ENCODE results near the gene GNG7. TPM values are rescaled to one million over a fixed set of nuclear protein-coding genes. Genes with fewer than 3 reads are reported as not detected.

Gene GNG7
- polyA plus RNA-seq, 1 experiment: 0.22 TPM

DNA sequence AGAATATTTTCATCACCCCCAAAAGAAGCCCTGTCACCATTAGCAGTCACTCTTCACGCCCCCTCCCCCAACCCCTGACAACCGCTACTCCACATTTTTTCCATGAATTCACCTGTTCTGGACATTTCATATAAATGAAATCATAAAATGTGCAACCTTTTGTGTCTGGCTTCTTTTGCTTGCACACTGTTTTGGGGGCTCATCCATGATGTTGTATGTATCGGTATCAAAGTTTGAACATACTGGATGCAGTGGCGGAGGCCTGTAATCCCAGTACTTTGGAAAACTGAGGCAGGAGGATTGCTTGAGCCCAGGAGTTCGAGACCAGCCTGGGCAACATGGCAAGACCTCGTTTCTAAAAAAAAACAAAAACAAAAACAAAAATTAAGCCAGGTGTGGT lies 219.4 kb downstream of the GNG7 start:
- ChIA-PET POLR2A (no interaction called here), CTCF (no interaction called here)
- TF ChIP-seq, protein P1, sequence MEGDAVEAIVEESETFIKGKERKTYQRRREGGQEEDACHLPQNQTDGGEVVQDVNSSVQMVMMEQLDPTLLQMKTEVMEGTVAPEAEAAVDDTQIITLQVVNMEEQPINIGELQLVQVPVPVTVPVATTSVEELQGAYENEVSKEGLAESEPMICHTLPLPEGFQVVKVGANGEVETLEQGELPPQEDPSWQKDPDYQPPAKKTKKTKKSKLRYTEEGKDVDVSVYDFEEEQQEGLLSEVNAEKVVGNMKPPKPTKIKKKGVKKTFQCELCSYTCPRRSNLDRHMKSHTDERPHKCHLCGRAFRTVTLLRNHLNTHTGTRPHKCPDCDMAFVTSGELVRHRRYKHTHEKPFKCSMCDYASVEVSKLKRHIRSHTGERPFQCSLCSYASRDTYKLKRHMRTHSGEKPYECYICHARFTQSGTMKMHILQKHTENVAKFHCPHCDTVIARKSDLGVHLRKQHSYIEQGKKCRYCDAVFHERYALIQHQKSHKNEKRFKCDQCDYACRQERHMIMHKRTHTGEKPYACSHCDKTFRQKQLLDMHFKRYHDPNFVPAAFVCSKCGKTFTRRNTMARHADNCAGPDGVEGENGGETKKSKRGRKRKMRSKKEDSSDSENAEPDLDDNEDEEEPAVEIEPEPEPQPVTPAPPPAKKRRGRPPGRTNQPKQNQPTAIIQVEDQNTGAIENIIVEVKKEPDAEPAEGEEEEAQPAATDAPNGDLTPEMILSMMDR (IDR thresholded peaks at IDR 0.05; ENCODE audit: insufficient read depth, low read depth, low read length): no peak
- Histone ChIP-seq H3K4me3 (ENCODE audit: low read depth, low read length) (no peak overlapping the region), H3K36me3 (ENCODE audit: control insufficient read depth, insufficient read depth, low read length) (0 out of 2 replicates have a peak, but pooled peaks cover 2% of the 10 kb centered on the region), H3K27me3 (ENCODE audit: control insufficient read depth, insufficient read depth, low read length) (no peaks in the 10 kb centered on the region)
- DNase-seq (ENCODE audit: low read depth): no peak

DNA sequence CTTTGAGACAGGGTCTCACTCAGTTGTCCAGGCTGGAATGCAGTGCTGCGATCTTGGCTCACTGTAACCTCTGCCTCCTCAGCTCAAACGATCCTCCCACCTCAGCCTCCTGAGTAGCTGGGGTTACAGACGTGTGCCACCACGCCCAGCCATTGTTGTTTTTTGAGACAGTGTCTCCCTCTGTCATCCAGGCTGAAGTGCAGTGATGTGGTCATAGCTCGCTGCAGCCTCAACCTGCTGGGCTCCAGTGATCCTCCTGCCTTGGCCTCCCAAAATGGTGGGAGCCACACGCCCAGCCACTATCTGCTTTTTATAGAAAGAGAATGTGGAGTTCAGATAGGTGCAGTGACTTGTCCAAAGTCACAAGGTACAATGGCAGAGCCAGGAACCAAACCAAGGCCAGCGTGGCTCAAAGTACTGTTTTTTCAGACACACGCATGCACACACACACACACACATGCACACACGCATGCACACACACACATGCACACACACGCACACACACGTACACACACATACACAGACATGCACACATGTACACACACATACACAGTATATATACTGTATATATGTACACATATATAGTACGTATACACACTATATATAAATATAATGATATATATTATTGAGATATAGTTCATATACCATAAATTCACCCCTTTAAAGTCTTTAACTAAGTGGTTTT lies 220.0 kb downstream of the GNG7 start:
- peaks cover 5% of the 10 kb centered on the region for H3K36me3 ChIP-seq (ENCODE audit: control insufficient read depth, insufficient read depth, low read length)
- TF ChIP-seq, protein P1 (IDR thresholded peaks at IDR 0.05; ENCODE audit: insufficient read depth, low read depth, low read length): no peak
- H3K27me3 ChIP-seq (ENCODE audit: control insufficient read depth, insufficient read depth, low read length): no peaks in the 10 kb centered on the region
- ChIA-PET CTCF (no interaction called here), POLR2A (no interaction called here)
- no peak for DNase-seq (ENCODE audit: low read depth)
- no peak overlapping the region for H3K4me3 ChIP-seq (ENCODE audit: low read depth, low read length)

DNA sequence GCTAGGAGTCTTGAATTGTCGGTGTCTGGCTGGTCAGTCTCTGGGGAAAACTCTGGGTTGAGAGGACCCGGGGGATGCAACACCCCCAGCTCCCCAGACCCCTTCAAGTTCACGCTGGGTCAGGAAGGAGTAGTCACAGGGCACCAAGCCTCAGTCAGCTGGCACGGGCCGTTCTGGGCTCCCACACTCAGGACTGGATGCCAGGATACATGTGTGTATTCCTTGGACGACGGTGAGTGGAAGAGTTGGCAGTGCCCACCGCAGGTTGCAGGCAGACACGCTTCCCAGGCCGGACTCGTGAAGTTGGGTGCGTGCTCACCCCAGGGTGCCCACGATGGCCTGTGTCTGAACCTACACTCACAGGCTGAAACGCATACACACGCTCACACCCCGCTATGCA lies 221.0 kb downstream of the GNG7 start:
- CTCF ChIA-PET: interaction anchor here (1.4 to 2.7 kb wide), 2 partner anchors 98 to 131 kb away, joined by 5 to 9 read pairs; no protein-coding TSS in a partner anchor
- POLR2A ChIA-PET: no interaction called here
- Histone ChIP-seq H3K27me3 (ENCODE audit: control insufficient read depth, insufficient read depth, low read length) (no peaks in the 10 kb centered on the region), H3K36me3 (ENCODE audit: control insufficient read depth, insufficient read depth, low read length) (peaks cover 8% of the 10 kb centered on the region), H3K4me3 (ENCODE audit: low read depth, low read length) (no peak overlapping the region)
- DNase-seq (ENCODE audit: low read depth): no peak
- TF ChIP-seq, protein P1 (IDR thresholded peaks at IDR 0.05; ENCODE audit: insufficient read depth, low read depth, low read length): no peak

DNA sequence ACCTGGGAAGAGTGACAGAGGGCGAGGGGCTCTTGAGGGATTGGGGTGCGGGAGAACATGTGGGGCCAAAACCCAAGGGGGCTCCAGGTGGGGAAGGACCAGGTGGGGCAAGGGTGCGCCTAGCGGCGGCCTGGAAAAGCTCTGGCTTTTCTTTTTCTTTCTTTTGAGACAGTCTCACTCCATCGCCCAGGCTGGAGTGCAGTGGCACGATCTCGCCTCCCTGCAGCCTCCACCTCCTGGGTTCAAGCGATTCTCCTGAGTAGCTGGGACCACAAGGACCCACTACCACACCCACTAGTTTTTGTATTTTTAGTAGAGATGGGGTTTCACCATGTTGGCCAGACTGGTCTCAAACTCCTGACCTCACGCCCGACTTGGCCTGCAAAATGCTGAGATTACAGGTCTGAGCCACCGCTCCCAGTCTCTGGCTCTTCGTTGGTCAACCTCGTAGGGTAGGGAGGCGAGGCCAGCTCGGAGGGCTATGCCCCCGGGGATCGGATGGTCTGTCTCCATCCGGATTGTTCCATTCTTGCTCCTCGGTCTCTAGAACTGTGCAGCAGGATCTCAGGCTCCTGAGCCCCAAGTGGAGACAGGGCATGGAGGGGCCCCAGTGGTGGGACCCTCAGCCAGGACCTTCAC lies 222.8 kb downstream of the GNG7 start:
- CTCF ChIA-PET: interaction anchor here (1.2 to 2.7 kb wide), 5 partner anchors 61 to 158 kb away, joined by 3 to 9 read pairs (median 5); no protein-coding TSS in a partner anchor
- Histone ChIP-seq H3K27me3 (ENCODE audit: control insufficient read depth, insufficient read depth, low read length) (no peaks in the 10 kb centered on the region), H3K36me3 (ENCODE audit: control insufficient read depth, insufficient read depth, low read length) (peaks cover 8% of the 10 kb centered on the region), H3K4me3 (ENCODE audit: low read depth, low read length) (no peak overlapping the region; the same call in 1 of the 2 replicates)
- POLR2A ChIA-PET: interaction anchor here (0.6 to 0.8 kb wide), 3 partner anchors 50 to 120 kb away, joined by 3 read pairs; no protein-coding TSS in a partner anchor
- TF ChIP-seq, protein P1 (IDR thresholded peaks at IDR 0.05; ENCODE audit: insufficient read depth, low read depth, low read length): no peak
- no peak for DNase-seq (ENCODE audit: low read depth)

Measured in BJ (cell line).